Panc1 (cell line): ENCODE results near the gene DIAPH2. TPM values are rescaled to one million over a fixed set of nuclear protein-coding genes. Genes with fewer than 3 reads are reported as not detected.

ENCODE experiments used
- ATAC-seq: fragments of 200-7000 bp; cut with Tn5 transposase; 2 replicates; pipeline ENCODE4 v1.9.1; 2020; ENCODE audit warnings: mild to moderate bottlenecking, moderate library complexity
- Bru-seq: library from RNA; stranded (reverse); fragments of 400-500 nt; gene quantifications from one replicate; lab custom pipeline; 2021; lab: Mats Ljungman, UMichigan
- BruChase-seq, 2 experiments: library from RNA; stranded (reverse); fragments of 400-500 nt; gene quantifications; one replicate each; lab custom pipeline; 2021; lab: Mats Ljungman, UMichigan
- BruUV-seq: library from RNA; stranded (reverse); fragments of 400-500 nt; replicated peaks from 2 replicates; lab custom pipeline; 2021; lab: Mats Ljungman, UMichigan
- CTCF ChIA-PET: fragments of 300-600 bp; sonication (Branson Sonifier 250); formaldehyde crosslinking; loops from one replicate; lab custom pipeline; 2022; ENCODE audit warnings: antibody characterized with exemption; lab: Charles Lee
- POLR2A ChIA-PET: fragments of 300-600 bp; sonication (Branson Sonifier 250); formaldehyde crosslinking; loops from one replicate; lab custom pipeline; 2022; ENCODE audit warnings: antibody characterized with exemption; lab: Charles Lee
- DNase-seq: peaks from one replicate; pipeline ENCODE4 v3.0.0-alpha.2; 2010; ENCODE audit warnings: low read depth, low spot score
- H3K27ac ChIP-seq: 2 replicates; pipeline ENCODE4 v1.5.1; 2011; ENCODE audit warnings: mild to moderate bottlenecking, low read length, inconsistent platforms
- H3K27me3 ChIP-seq: fragments of 200-500 bp; sonication (Bioruptor generic); 2 replicates; pipeline ENCODE4 v1.6.0; 2014; ENCODE audit warnings: low read length, inconsistent platforms; ENCODE audit not compliant: control insufficient read depth, insufficient read depth
- H3K36me3 ChIP-seq: fragments of 200-500 bp; sonication (Bioruptor generic); 2 replicates; pipeline ENCODE4 v1.5.1; 2014; ENCODE audit warnings: inconsistent platforms, mild to moderate bottlenecking, low read length, moderate library complexity; ENCODE audit not compliant: control insufficient read depth, insufficient read depth
- H3K4me1 ChIP-seq: 2 replicates; pipeline ENCODE4 v1.5.1; 2011; ENCODE audit warnings: inconsistent platforms, mild to moderate bottlenecking, low read length, moderate library complexity; ENCODE audit not compliant: control insufficient read depth, insufficient read depth
- H3K4me3 ChIP-seq, 2 experiments: 2 replicates each; pipeline ENCODE4 v1.5.1; 2011 to 2012; ENCODE audit warnings: low read depth in 2 of 2, low read length in 2 of 2, mild to moderate bottlenecking in 2 of 2, inconsistent platforms in 1 of 2, moderate library complexity in 1 of 2
- H3K9me3 ChIP-seq: fragments of 200-500 bp; sonication (Bioruptor generic); 2 replicates; pipeline ENCODE4 v1.5.1; 2014; ENCODE audit warnings: low read depth, mild to moderate bottlenecking, inconsistent platforms, low read length, moderate library complexity; ENCODE audit not compliant: control insufficient read depth, insufficient read depth
- REST ChIP-seq, 2 experiments: IDR thresholded peaks; 2 replicates each; pipeline ENCODE4 v1.6.1; 2011 to 2012; ENCODE audit warnings: low read depth in 2 of 2, control low read depth in 1 of 2, low read length in 1 of 2, mild to moderate bottlenecking in 1 of 2, moderate library complexity in 1 of 2; ENCODE audit not compliant: insufficient read depth in 1 of 2
- SIN3A ChIP-seq: IDR thresholded peaks from 2 replicates; pipeline ENCODE4 v1.6.1; 2012; ENCODE audit warnings: low read depth, mild to moderate bottlenecking, low read length, moderate library complexity, borderline replicate concordance; ENCODE audit not compliant: insufficient read depth
- TCF7L2 ChIP-seq: IDR thresholded peaks from 2 replicates; pipeline ENCODE4 v1.6.1; 2011; ENCODE audit warnings: mild to moderate bottlenecking, low read depth, low read length, inconsistent platforms
- in situ Hi-C: cut with HindIII; loops from 2 replicates; pipeline ENCODE4 v1.10.0; 2016; ENCODE audit warnings: low sequenced_read_pairs, low pct_unique_long_range_greater_than_20kb
- intact Hi-C: fragments of 100-400 bp; cut with micrococcal nuclease; formaldehyde crosslinking; loops from one replicate; pipeline ENCODE4 v1.10.0; 2022; ENCODE audit not compliant: unreplicated experiment
- long read RNA-seq: library from polyadenylated mRNA; unstranded; transcript quantifications from one replicate; pipeline ENCODE4 v2.0.0, GENCODE V29; 2021; ENCODE audit not compliant: unreplicated experiment
- polyA plus RNA-seq: library from polyadenylated mRNA; unstranded; fragments of >200 nt; gene quantifications from one replicate; pipeline ENCODE4 v1.2.1, GENCODE V29; 2012; ENCODE audit warnings: missing spikeins; ENCODE audit not compliant: insufficient read length
- total RNA-seq: library from RNA; stranded (reverse); gene quantifications from one replicate; pipeline ENCODE4 v1.2.1, GENCODE V29; 2021; ENCODE audit not compliant: unreplicated experiment
- TF ChIP-seq, protein P1 (sequence below): fragments of 450-650 bp; IDR thresholded peaks from 2 replicates; pipeline ENCODE4 v1.5.1; 2017; ENCODE audit warnings: mild to moderate bottlenecking

The DIAPH2 gene
- total RNA-seq (17.0 TPM), Bru-seq, nascent RNA (percentile 68 among the genes with signal in this experiment), BruChase-seq, experiment 1, labeled RNA remaining after a 2-hour chase (percentile 56 among the genes with signal in this experiment), BruChase-seq, experiment 2, labeled RNA remaining after a 6-hour chase (percentile 56 among the genes with signal in this experiment)
- polyA plus RNA-seq = 5.5 TPM
- long read RNA-seq, full-length matches to known transcripts = 29 of 59 reads
- long read RNA-seq, partial matches to known transcripts = 10 of 59 reads
- long read RNA-seq, other reads (novel, unspliced or antisense) = 20 of 59 reads

GRCh38 chrX:96684339-96685209 is at the start of gene DIAPH2:
TSS of gene DIAPH2 (plus strand) at chrX:96684842.
- Histone ChIP-seq H3K27ac (peak within 1 kb of the TSS; percentile 86), H3K4me3 (peak within 1 kb of the TSS; percentile 76 to 88), H3K36me3 (no peaks in the 10 kb centered on the region), H3K27me3 (no peaks in the 10 kb centered on the region), H3K9me3 (no peaks in the 10 kb centered on the region), H3K4me1 (no peaks in the 10 kb centered on the region; the same call in 1 of the 2 replicates)
- intact Hi-C loops (loop anchor here (10.0 kb wide), 1 partner anchor 310 kb away; no protein-coding TSS in a partner anchor), in situ Hi-C loops (no loop called here)
- ChIA-PET CTCF (no interaction called here), POLR2A (no interaction called here)
- DNase-seq (peak; percentile 38), ATAC-seq (peak; percentile 97)
- TF ChIP-seq TCF7L2 = peak; percentile 100
- no peak for TF ChIP-seq REST (IDR thresholded peaks at IDR 0.05; ENCODE audit: insufficient read depth in 1 of 2, low read depth in 2 of 2, low read length in 1 of 2)
- BruUV-seq = no TSS peak

DNA sequence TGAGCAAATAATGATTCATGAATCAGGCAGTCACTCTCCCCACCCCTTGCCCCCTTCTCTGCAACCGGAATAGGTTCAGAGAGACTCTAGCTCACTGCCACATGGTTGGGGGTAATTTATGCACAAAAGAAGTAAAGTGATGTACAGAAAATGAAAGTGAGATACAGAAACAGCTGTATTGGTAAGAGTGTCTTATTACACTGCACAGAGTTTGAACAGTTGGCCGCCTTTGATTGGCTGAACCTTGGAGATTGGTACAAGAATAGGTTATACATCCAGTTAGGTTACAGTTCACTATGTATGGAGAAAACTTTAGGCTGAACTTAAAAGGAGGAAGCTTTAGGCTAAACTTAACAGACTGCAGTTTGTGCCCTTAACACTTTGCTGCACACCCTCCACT is 34.6 kb upstream of the DIAPH2 start:
- intact Hi-C loops (no loop called here), in situ Hi-C loops (no loop called here)
- BruUV-seq = no TSS peak
- H3K36me3 ChIP-seq = no peaks in the 10 kb centered on the region
- no peaks in the 10 kb centered on the region for H3K27me3 ChIP-seq
- no peak overlapping the region for H3K4me3 ChIP-seq
- no peaks in the 10 kb centered on the region for H3K9me3 ChIP-seq
- no peak for TF ChIP-seq SIN3A
- TF ChIP-seq REST (IDR thresholded peaks at IDR 0.05; ENCODE audit: insufficient read depth in 1 of 2, low read depth in 2 of 2, low read length in 1 of 2) = no peak
- no peak for TF ChIP-seq TCF7L2
- TF ChIP-seq, protein P1, sequence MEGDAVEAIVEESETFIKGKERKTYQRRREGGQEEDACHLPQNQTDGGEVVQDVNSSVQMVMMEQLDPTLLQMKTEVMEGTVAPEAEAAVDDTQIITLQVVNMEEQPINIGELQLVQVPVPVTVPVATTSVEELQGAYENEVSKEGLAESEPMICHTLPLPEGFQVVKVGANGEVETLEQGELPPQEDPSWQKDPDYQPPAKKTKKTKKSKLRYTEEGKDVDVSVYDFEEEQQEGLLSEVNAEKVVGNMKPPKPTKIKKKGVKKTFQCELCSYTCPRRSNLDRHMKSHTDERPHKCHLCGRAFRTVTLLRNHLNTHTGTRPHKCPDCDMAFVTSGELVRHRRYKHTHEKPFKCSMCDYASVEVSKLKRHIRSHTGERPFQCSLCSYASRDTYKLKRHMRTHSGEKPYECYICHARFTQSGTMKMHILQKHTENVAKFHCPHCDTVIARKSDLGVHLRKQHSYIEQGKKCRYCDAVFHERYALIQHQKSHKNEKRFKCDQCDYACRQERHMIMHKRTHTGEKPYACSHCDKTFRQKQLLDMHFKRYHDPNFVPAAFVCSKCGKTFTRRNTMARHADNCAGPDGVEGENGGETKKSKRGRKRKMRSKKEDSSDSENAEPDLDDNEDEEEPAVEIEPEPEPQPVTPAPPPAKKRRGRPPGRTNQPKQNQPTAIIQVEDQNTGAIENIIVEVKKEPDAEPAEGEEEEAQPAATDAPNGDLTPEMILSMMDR = no peak
- ChIA-PET CTCF (no interaction called here), POLR2A (no interaction called here)
- no peak overlapping the region for H3K27ac ChIP-seq
- ATAC-seq (no peak), DNase-seq (no peak)
- H3K4me1 ChIP-seq = no peaks in the 10 kb centered on the region
